ENCODE data around the gene CTXND1. TPM values are rescaled to one million over a fixed set of nuclear protein-coding genes. Genes with fewer than 3 reads are reported as not detected.

CTXND1 gene
- total RNA-seq, 1 donor from 2014 or later = 1.1 TPM

GRCh38 chr15:80208758-80209734 lies 43.0 kb downstream of the CTXND1 start:
- Mint-ChIP-seq H3K27me3 (peaks cover 9% of the 10 kb centered on the region), H3K4me3 (no peak overlapping the region), H3K4me1 (ENCODE audit: unreplicated experiment) (no peaks in the 10 kb centered on the region), H3K27ac (no peak overlapping the region), H3K36me3 (no peaks in the 10 kb centered on the region), H3K9me3 (no peaks in the 10 kb centered on the region)
- no peak for DNase-seq (ENCODE audit: extremely low spot score, unreplicated experiment)
- no peak for TF ChIP-seq CTCF (conservative IDR thresholded peaks at IDR 0.05)

- no peaks in the 10 kb centered on the region for H3K4me1 Mint-ChIP-seq (ENCODE audit: unreplicated experiment)
These were observed 44.1 kb downstream of the CTXND1 start for GRCh38 chr15:80207887-80208286.

GRCh38 chr15:80204231-80204630 lies 47.8 kb downstream of the CTXND1 start:
- DNase-seq (ENCODE audit: extremely low spot score, unreplicated experiment) = no peak
- H3K9me3 Mint-ChIP-seq = no peaks in the 10 kb centered on the region
- H3K27ac Mint-ChIP-seq = no peak overlapping the region
- H3K4me1 Mint-ChIP-seq (ENCODE audit: unreplicated experiment) = no peaks in the 10 kb centered on the region
- no peaks in the 10 kb centered on the region for H3K36me3 Mint-ChIP-seq
- no peak overlapping the region for H3K4me3 Mint-ChIP-seq
- no peak for TF ChIP-seq CTCF (conservative IDR thresholded peaks at IDR 0.05)
- H3K27me3 Mint-ChIP-seq = peaks cover 9% of the 10 kb centered on the region

More at GRCh38 chr15:80207887-80208286, 44.1 kb downstream of the CTXND1 start:
- Mint-ChIP-seq H3K4me3 (no peak overlapping the region), H3K9me3 (no peaks in the 10 kb centered on the region), H3K27ac (no peak overlapping the region), H3K27me3 (peaks cover 9% of the 10 kb centered on the region), H3K36me3 (no peaks in the 10 kb centered on the region)
- TF ChIP-seq CTCF (conservative IDR thresholded peaks at IDR 0.05) = no peak
- no peak for DNase-seq (ENCODE audit: extremely low spot score, unreplicated experiment)

GRCh38 chr15:80203361-80203885 lies 48.6 kb downstream of the CTXND1 start:
- Mint-ChIP-seq H3K9me3 (no peaks in the 10 kb centered on the region), H3K4me3 (no peak overlapping the region), H3K27ac (no peak overlapping the region), H3K27me3 (peaks cover 14% of the 10 kb centered on the region), H3K4me1 (ENCODE audit: unreplicated experiment) (no peaks in the 10 kb centered on the region), H3K36me3 (no peaks in the 10 kb centered on the region)
- no peak for DNase-seq (ENCODE audit: extremely low spot score, unreplicated experiment)
- no peak for TF ChIP-seq CTCF (conservative IDR thresholded peaks at IDR 0.05)

- TF ChIP-seq CTCF (conservative IDR thresholded peaks at IDR 0.05) = no peak
- DNase-seq (ENCODE audit: extremely low spot score, unreplicated experiment) = no peak
- H3K4me3 Mint-ChIP-seq = no peak overlapping the region
- H3K27ac Mint-ChIP-seq = no peak overlapping the region
- H3K4me1 Mint-ChIP-seq (ENCODE audit: unreplicated experiment) = no peaks in the 10 kb centered on the region
- H3K27me3 Mint-ChIP-seq = peaks cover 17% of the 10 kb centered on the region
- no peaks in the 10 kb centered on the region for H3K36me3 Mint-ChIP-seq
- no peaks in the 10 kb centered on the region for H3K9me3 Mint-ChIP-seq
These were observed 49.2 kb downstream of the CTXND1 start for GRCh38 chr15:80202641-80203360.

Measured in type B pancreatic cell (in vitro differentiated cells).